ENCODE measurements around the gene TIMM21. TPM values are rescaled to one million over a fixed set of nuclear protein-coding genes. Genes with fewer than 3 reads are reported as not detected.

The TIMM21 gene
- total and polyA plus RNA-seq, 9 of the 15 experiments (the other 6 are each of a cell fraction or from before 2014, with no cell fraction given) = 54.7 to 229 (median 83.3) TPM

DNA sequence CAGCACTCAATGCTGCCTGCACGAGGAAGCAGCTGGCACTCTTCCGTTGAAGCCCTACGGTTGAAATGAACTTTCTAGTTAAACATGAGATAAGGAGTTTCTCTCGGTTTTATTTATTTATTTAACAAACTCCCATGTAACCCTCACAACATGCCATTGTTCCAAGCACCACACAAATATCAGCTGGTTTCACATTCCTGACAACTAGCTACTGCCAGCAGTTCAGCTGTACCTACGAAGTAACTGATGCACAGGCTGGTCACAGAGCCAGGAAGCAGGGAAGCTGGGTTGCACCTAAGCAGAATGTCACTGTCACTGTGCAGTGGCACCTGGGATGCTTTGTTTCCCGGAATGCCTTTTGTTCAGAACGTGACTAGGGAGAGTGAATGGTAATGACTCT lies 18.1 kb downstream of the TIMM21 start (continued):
- TF ChIP-seq, protein P1, sequence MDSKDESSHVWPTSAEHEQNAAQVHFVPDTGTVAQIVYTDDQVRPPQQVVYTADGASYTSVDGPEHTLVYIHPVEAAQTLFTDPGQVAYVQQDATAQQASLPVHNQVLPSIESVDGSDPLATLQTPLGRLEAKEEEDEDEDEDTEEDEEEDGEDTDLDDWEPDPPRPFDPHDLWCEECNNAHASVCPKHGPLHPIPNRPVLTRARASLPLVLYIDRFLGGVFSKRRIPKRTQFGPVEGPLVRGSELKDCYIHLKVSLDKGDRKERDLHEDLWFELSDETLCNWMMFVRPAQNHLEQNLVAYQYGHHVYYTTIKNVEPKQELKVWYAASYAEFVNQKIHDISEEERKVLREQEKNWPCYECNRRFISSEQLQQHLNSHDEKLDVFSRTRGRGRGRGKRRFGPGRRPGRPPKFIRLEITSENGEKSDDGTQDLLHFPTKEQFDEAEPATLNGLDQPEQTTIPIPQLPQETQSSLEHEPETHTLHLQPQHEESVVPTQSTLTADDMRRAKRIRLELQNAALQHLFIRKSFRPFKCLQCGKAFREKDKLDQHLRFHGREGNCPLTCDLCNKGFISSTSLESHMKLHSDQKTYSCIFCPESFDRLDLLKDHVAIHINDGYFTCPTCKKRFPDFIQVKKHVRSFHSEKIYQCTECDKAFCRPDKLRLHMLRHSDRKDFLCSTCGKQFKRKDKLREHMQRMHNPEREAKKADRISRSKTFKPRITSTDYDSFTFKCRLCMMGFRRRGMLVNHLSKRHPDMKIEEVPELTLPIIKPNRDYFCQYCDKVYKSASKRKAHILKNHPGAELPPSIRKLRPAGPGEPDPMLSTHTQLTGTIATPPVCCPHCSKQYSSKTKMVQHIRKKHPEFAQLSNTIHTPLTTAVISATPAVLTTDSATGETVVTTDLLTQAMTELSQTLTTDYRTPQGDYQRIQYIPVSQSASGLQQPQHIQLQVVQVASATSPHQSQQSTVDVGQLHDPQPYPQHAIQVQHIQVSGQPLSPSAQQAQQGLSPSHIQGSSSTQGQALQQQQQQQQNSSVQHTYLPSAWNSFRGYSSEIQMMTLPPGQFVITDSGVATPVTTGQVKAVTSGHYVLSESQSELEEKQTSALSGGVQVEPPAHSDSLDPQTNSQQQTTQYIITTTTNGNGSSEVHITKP (IDR thresholded peaks at IDR 0.05; ENCODE audit: partially characterized antibody) = no peak
- TF ChIP-seq ZNF274 (IDR thresholded peaks at IDR 0.05; ENCODE audit: borderline replicate concordance, low read depth, low read length) = no peak
- TF ChIP-seq RB1 (IDR thresholded peaks at IDR 0.05; ENCODE audit: low read depth) = no peak

DNA sequence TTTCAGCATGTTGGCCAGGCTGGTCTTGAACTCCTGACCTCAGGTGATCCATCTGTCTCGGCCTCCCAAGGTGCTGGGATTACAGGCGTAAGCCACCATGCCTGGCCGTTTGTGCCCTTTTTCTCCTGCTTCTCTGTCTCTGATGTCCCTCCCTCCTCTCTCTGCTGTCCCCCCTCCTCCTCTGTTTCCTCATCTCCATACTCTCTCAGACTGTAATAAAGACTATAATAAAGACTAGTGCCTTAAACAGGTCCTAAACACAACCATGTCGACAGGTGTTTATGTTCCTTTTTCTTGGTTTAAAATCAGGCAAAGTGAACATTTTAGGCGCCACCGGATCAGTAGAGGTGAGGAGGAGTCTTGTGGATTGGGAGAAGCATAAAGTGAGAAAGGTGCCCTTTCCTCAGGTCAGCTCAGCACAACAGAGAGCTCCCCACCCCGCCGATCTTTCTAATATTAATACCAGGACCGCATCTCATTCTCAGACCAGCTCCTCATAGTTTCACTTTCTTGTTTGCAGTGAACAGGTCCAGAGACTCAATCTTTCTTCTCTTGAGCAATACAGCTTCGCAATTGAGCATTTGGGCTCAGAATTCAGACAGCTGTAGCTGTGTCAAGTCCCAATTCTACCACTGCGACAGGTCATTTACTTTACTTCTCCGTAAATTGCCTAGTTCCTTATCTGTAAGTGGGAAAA lies 23.7 kb downstream of the TIMM21 start:
- H3K27ac ChIP-seq (ENCODE audit: extremely low read depth, low read depth, low read length) = no peak overlapping the region
- ATAC-seq (peak; percentile 44; the same call in 1 of the 3 replicates), DNase-seq (ENCODE audit: extremely low read depth in 1 of 4, low spot score in 3 of 4) (no peak), FAIRE-seq (no peak)
- intact Hi-C loops (cut with micrococcal nuclease) (no loop called here), in situ Hi-C loops (cut with MboI) (no loop called here)
- TF ChIP-seq CEBPG (CRISPR knock-in tag; IDR thresholded peaks at IDR 0.05) (no peak), CEBPG (tag; conservative IDR thresholded peaks at IDR 0.05 in 1 of 2, IDR thresholded peaks at IDR 0.05 in 1 of 2) (0 out of 4 replicates have a peak, but pooled peaks of 1 of the 2 experiments have one; percentile 12), CEBPB (tag; IDR thresholded peaks at IDR 0.05) (0 out of 2 replicates have a peak, but pooled peaks have one; percentile 11), NCOR1 (IDR thresholded peaks at IDR 0.05) (no peak)
- TF ChIP-seq, protein P2, sequence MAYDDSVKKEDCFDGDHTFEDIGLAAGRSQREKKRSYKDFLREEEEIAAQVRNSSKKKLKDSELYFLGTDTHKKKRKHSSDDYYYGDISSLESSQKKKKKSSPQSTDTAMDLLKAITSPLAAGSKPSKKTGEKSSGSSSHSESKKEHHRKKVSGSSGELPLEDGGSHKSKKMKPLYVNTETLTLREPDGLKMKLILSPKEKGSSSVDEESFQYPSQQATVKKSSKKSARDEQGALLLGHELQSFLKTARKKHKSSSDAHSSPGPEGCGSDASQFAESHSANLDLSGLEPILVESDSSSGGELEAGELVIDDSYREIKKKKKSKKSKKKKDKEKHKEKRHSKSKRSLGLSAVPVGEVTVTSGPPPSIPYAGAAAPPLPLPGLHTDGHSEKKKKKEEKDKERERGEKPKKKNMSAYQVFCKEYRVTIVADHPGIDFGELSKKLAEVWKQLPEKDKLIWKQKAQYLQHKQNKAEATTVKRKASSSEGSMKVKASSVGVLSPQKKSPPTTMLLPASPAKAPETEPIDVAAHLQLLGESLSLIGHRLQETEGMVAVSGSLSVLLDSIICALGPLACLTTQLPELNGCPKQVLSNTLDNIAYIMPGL (CRISPR knock-in tag; IDR thresholded peaks at IDR 0.05) = no peak
- no peaks in the 10 kb centered on the region for H3K9me3 ChIP-seq (replicated peaks; ENCODE audit: control insufficient read depth, insufficient read depth, low read depth, low read length)
- POLR2A ChIA-PET = interaction anchor here (0.6 to 1.1 kb wide), 2 partner anchors 9 to 929 kb away, joined by 3 read pairs; no protein-coding TSS in a partner anchor
- 2% methylated on average over 12 of the region's 12 CpGs for WGBS (ENCODE audit: insufficient coverage, low coverage, missing lambda C conversion rate)
- no peak overlapping the region for H3K9ac ChIP-seq (ENCODE audit: insufficient read depth in 1 of 2, low read depth in 2 of 2, low read length in 2 of 2)
- H2AFZ ChIP-seq (ENCODE audit: low read depth, low read length) = peak overlapping the region; percentile 9; the same call in 1 of the 2 replicates
- H3K79me2 ChIP-seq (ENCODE audit: control insufficient read depth, insufficient read depth, low read length) = no peaks in the 10 kb centered on the region
- no peak overlapping the region for H3K4me3 ChIP-seq
- peak overlapping the region; percentile 3; the same call in 1 of the 2 replicates for H3K4me2 ChIP-seq (ENCODE audit: insufficient read depth, low read length)
- H3K4me1 ChIP-seq (replicated peaks in 1 of 2; ENCODE audit: control insufficient read depth in 2 of 2, insufficient read depth in 2 of 2, low read length in 2 of 2) = no peaks in the 10 kb centered on the region; a peak in 1 of 5 replicates
- no TSS peak for BruUV-seq (replicated peaks)
- CTCF ChIA-PET (ENCODE audit: low intra/inter-chr PET ratio) = no interaction called here
- peaks cover 9 to 33% of the 10 kb centered on the region in 2 experiments for H3K27me3 ChIP-seq (ENCODE audit: control insufficient read depth in 2 of 2, insufficient read depth in 2 of 2, low read length in 2 of 2)
- H3K9me1 ChIP-seq (ENCODE audit: control insufficient read depth, insufficient read depth, low read length) = peaks cover 2% of the 10 kb centered on the region
- H4K20me1 ChIP-seq (replicated peaks; ENCODE audit: control insufficient read depth, insufficient read depth, low read length) = no peaks in the 10 kb centered on the region
- no peaks in the 10 kb centered on the region for H3K36me3 ChIP-seq (ENCODE audit: control insufficient read depth, insufficient read depth, low read length)

Measured in K562 (cell line).